GM18873 (cell line): ENCODE results near the gene GLI3.

ENCODE experiments used
- ATAC-seq: cut with Tn5 transposase; IDR thresholded peaks from one replicate; pipeline ENCODE4 v1.9.1; 2021; ENCODE audit warnings: mild to moderate bottlenecking, moderate library complexity, moderate number of reproducible peaks; ENCODE audit not compliant: unreplicated experiment, low FRiP score

The GLI3 gene

DNA sequence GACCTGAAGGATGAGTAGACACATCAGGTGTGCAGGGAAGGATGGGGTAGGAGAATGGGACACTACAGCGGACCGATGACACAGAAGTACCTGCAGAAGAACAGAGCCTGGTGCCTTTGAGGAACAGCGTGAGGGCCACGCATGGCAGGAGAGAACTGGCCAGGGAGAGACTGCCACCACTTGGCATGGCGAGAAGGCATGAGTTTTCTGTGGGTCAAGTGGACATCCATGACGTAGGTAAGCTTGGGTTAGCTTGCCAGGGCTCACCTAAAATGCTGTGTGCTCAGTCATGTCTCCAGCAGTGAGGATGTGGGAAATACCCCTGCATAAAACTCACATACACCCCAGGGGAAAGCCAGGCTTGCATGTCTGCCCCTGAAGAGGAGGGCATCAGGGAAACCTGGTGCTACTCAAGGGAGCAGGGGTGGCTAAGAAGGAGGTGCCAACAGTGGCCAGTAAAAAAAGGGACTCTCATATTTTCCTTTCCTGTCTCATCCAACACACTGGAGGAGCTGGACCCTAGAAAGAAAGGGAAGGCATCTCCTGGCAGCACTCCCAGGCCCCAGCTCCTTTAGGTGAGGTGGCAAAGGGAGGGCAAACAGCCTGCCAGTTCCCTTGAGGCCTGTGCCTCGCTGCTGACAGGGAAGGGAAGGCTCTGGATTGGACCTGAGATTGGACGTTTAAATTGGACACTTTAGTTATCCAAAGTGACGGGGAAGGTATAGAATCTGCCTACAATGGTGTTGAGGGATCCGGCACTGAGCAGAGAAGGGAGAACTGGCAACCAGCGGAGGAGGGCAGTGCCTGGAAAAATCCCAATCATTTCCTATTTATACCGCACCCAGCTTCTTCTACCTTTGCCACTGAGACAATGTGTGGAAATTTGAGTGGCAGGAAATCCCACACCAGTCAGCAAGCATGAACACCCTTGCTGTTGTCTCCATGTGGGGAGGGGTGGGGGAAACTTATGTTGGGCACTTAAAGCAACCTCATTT is 255.7 kb downstream of the GLI3 start:
- no peak for ATAC-seq

DNA sequence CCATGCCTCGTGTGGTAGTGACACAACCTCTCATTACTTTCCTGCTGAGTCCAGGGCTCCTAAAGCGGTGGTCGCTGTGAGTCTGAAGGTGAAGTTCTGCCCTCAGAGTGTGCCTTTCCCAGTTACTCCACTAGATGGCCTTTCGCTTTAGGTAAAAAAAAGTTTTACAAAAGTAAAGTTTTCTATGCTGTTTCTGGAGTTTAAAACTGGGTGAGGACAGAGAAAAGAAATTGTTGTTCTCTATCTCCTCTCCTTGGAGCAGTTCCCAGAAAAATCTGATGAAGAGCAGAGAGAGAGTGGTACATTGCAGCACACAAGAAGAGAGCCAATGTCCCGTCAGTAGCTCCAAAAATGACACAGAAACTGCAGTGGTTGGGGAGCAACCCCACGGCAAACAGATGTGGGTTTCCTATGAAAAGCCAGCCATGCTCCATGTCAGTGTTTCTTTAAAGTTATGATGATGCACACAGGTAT is 257.1 kb downstream of the GLI3 start:
- no peak for ATAC-seq

DNA sequence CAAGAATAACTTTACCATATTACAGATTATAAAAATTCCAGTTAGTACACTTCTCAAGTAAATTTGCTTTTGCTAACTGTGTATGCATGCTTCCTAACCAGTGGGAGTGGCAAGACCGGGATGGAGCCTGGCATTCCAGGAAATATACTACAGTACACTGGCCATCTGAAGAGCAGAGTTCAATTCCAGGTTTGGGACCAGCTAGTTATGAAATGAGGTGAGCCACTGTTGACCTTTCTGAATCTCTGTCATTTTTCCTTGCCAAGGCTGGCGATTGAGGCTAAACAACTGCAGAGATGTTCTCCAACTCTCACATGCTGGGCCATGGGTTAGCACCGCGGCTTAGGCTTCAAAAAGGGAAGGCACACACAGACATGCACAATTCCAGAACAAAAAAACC is 258.2 kb downstream of the GLI3 start:
- ATAC-seq = no peak

DNA sequence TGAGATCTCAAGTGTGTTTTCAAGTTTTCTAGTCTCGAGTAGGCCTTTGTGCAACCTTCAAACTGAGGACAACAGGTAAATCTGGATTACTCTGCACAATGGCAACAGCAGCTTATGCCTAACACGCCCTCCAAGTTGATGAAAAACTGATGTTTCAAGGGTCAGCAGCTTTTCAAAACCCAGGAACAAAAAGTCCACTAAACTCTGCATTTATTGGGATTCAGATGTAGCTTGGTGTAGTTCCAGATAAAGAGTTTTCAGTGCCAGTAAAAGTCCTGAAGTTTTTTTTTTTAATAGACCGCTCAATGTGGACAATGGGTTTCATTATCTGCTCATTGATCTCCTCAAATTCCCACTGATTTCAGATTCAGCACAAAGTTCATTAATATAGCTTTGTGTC is 259.3 kb downstream of the GLI3 start:
- no peak for ATAC-seq

DNA sequence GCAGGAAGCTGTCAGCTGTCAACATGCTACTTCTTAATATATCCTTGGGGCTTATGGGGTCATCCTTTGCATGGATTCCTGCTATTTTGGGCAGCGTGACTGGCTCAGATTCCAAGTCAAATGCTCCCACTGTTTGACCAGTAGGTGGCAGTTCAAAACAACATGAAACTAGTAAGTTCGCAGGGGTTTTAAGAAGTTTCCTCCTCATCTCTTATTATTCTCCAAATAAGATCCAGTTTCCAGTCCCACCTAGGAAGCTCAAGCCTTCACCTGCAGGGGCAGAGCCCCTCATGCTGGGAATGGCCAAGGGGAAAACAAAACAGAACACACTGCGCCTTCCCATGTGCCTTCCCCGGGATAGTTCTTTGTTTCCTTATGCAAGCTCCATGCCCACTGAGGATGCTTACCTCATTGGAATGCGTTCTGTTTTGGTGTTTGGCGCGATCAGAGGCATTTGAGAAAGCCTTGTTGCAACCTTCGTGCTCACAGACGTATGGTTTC is 259.8 kb downstream of the GLI3 start:
- ATAC-seq = no peak

DNA sequence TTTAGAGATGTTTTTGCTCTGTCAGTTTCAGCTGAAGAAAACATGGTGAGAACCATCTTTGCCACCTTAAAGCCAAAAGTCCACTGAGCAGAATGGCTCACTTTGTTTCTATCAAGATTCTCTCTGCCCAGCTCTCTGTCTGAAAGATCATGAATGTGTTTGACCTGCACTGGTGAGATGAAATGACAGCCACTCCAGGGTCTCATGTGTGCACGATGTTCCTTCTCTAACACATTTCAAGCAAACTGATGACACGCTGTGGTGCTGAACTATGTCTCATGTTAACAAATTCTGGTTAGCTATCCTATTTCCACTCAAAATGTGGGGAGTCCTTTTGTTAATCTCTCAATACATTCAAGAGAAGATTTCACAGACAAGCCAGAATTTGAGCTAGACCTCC is 260.6 kb downstream of the GLI3 start:
- no peak for ATAC-seq

DNA sequence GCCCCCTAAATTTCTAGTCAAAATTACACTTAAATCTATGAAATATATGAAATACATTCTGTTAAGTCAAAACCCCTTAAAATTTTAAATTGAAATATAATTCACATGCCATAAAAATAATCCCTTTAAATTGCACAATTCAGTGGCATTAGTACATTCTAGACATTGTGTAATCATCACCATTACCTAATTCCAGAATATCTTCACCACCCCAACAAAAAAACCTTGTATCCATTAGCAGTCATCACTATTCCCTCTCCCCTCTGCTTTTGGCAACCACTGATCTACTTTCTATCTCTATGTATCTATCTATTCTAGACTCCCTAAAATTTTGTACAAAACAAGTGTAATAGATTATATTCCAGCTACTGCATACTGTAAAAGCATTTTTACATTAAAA is 261.2 kb downstream of the GLI3 start:
- ATAC-seq = no peak

DNA sequence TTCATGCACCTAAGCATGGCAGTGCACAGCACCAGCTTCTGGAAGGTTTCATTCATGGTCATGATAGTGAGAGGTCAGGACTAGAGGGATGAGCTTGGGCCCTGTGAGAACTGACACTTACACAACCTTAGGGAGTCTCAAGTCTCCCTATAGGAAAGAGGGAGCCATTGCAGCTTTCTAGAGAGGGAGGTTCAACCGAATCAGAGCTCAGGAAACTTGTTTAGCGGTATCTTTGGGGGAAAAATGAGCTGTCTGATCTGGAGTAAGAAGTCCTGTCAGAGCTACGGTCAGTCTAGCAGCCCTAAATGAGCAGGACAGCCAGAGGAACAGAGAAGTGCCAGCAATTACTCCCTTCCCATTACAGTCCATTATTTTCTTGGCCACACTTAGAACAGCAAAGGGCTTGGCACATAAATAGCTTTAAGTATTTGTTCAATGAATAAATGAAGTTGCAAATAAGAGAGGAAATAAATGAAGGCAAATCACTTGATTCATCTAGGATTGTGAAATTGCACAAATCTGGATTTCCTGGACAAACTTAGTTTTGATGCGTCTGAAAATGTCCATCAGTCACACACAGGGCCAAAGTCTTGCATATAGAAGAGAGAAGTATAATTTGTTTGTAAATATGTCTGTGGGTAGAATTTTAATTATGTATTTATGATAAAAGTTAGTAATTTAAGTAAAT is 262.0 kb downstream of the GLI3 start:
- ATAC-seq = no peak

DNA sequence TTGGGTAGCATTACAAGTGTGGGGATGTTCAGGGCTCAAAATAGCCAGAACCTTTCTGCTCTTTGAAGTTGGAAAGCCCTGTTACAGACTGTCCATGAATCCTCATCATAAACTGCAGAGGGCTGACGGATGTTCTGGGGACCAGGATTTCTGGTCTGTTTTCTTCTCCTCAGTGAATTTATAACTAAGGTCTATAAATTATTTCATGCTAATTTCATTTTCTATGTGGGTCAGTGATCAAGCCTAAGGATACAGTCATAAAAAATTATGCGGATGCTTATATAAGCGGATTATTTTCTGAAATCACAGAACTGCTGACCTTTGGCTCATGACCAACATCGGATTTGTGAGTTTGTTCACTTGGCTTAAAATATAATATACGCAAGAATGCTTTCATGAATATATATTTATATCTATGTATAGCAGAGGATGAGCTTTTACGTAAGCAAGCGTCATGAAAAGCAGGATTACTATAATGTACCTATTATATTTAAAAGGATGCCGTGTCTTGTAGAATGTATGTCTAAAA is 263.7 kb downstream of the GLI3 start:
- no peak for ATAC-seq

DNA sequence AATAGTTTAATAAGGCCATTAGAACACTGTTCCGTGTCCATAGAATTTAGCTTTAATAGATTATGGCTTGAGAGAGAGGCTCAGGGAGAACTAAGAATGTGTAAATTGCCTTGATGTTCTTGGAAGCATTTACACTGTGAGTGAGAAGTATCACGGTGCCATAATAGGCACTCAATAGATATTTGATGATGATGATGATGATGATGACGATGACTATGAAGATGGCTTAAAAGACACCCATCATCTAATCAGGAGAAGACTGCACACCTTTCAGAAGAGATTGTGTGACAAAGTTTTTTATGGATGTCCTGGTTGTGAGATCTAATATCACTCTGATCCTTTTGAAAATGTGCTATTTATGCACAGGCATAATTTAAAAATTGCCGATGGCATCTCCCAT is 264.2 kb downstream of the GLI3 start:
- ATAC-seq = no peak

DNA sequence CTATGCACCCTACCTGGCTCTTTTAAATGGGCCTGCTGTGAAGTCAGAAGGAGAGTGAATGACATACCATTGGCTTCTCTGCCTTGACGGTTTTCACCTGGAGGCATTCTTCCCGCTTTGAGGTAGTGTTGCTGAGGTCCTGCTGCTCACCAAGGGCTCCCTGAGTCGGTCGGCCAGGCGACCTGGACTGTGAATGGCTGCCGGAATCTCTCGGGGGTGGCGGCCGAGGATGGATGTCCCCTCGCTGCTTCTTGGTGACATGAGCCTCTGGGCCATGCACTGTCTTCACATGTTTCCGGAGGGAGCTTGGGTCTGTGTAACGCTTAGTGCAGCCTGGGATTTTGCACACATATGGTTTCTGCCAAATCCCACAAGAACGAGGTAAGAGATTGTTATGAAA is 264.7 kb downstream of the GLI3 start:
- no peak for ATAC-seq

DNA sequence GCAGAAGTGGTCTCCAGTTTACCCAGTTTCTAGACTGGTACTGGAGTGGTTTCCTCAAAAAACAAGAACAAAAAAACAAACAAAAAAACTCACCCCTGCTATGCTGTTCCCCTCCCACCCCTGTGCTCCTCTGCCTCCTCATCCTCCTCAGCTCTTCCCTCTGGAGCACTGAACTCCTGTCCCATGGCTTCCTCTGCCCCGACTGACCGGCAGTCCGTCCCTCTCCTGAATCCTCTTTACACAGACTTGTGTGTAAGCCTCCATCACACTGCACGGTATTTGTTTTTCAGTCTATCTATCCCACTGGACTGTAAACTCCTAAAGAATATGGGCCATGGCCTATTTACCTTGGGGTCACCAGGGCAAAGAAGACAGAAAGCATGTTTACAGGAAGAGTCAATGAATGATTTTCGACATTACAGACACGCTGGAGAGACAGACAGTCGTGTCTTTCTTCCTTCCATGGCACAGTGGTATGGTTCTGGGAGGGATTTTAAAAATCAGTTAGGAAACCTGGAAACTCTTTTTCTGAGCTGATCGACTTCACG is 265.3 kb downstream of the GLI3 start:
- no peak for ATAC-seq

DNA sequence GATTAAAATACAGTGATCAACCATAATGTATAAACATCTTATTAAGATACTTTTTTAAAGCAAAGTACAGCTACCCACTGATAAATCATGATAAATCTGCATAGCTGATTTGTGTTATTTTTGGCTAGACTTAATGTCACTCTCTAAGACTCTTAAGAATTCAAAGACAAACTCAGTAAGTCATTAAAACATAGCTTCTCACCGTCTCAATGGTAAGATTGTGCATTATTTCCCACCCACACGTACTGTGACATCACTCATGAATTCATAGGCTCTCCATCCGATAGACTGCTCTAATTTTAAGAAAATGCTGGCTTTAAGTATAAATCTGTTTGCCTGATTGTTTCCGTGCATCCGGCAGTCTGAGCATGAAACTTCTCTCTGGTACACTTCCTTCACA is 266.1 kb downstream of the GLI3 start:
- ATAC-seq = no peak

DNA sequence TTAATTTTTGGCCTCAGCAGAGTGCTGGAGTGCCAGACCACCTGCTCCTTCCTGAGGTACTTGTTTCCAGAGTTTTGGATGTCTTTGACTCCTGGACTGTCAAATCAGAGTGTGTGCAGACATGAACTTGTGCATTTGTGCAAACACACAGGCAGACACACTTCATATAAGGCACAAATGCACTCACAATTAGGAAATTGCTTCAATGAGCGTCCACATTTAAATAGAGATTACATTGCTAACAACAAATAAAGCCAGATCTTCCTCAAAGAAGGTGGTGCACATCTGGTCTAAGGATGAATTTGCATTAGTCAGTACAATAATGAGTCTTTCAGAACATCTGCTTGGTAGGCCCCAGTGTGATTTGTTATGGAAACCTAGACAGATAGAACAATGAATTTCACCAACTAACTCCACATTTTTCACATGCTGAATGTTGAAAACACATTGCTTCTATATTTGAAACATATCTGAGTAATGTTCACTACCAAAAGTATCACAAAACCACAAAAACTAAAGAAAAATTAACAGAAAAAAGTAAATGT is 267.4 kb downstream of the GLI3 start:
- ATAC-seq = no peak

DNA sequence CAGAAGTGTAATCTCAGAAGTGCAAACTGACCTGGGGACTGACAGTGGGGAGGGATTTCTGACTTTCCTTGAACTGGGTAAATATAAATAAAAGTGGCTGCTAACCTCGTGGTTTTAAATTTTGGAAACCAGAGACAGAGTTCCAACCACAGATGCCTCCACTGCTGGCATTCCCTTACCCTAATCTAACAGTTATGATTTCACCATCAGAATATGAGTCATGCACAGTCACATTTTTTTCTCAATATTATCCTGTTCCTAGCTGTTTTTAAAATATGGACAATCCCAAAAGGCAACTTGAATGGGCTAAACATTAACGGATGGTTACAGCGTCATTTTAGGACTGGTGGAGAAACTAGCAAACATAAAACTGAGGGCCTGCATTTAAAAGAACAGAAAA is 269.9 kb downstream of the GLI3 start:
- ATAC-seq = no peak

DNA sequence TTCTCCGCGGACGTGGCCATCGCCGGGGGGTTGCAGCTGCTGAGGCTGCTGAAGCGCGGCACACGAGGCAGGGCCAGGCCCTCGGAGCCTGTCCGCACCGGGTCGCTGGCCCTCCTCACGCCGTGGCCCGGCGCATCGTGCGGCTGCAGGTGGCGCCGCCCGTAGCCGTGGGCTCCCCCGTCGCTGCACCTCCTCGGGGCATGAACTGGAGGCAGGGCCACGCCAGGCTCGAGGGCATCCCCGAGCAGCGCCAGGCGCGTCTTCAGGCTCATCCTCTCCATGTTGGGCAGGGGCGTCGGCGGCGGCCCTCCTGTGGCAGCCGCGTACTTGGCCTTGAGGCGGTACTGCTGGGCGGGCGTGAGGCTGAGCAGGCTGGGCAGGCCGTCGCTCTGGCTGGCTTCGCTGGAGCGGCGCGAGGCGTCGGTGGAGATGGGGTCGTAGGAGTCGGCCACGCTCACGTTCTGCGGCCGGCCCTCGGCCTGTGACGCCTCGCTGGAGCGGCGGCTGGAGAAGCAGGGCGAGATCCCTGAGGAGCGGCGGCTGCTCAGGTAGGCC is 271.0 kb downstream of the GLI3 start:
- ATAC-seq = no peak

DNA sequence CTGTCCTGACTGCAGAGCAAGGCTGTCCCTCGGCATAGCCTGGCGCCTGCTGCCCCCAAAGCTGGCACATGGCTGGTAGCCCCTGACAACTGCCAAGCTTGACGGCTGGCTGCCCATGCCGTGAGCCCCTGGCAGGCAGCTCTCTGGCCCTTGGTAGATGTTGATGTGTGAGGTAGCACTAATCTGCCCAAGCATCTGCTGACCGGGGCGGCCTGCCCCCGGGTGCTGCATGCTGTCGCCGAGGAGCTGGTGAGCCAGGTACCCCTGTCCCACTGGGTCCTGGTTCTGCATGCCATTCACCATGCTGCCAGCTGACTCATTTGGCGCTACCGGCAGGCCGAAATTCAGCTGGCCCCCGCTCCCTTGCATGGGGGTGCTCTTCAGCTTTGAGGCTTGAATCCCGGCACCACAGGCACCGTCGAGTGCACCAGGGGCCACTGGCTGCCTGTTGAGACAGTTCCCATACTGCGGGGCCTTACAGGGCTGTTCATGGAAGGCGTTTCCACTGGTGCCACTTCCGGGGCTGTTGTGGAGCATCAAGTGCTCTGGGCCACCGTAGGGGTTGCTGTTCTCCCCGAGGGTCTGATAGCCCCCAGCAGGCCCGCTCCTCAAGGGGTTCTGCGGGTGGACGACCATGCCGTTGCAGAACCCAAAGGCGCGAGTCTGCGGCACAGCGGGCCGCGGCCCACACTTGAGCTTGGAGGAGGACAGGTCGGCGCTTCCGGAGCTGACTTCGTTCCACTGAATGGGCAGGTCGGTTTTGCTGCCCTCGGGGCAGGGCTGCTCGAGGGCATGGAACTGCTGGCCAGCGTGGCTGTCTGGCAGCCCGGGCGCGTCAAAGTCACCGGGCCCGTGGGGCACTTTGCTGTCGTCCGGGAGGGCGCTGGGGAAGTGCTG is 271.9 kb downstream of the GLI3 start:
- no peak for ATAC-seq

DNA sequence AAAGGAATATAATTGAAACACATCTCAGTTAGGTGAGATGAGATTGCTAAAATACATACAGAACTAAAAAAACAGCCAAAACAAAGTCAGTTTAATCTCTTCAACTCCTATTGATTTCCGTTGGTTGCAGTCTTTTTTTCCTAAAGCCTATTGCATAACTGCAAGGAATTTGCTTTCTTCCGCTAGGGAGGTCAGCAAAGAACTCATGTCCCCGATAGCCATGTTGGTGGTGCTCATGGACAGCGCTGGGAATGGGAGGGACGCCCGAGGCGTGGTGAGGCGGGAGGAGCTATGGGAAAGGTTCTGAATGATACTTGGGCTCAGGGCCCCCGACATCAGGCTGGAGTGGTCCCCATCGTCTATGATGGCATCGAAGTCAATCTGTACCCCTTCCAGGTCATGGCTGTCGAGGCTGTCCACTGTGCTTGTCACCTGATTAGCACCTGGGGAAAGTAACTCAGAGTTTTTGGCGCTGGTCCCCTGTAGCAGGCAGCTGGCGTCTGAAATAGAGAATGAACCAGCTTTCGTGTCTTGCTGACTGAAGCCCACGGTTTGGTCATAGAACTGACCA is 272.7 kb downstream of the GLI3 start:
- no peak for ATAC-seq

DNA sequence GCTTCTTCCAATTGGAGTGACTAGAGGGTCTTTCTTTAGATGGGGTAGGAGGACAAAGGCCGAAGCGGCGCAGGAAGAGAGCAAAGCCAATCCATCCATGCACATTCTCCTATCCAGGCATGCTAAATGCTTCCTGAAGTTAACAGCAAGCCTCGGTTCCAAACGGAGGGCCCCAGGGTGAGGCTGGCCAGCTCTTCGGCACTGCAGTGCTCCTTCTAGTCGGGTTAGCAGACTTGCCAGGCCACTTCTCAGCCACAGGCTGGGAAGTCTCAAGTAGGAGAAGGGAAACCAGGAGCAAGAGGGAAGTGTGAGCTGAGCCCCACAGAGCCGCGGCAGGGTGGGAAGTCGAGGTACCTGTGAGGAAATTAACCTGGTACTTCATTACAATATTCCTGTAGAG is 280.3 kb downstream of the GLI3 start:
- no peak for ATAC-seq
